HCT116 (cell line): ENCODE measurements around the gene NEDD4L. TPM values are rescaled to one million over a fixed set of nuclear protein-coding genes. Genes with fewer than 3 reads are reported as not detected.

Experiments
- ATAC-seq: fragments of 200-7000 bp; cut with Tn5 transposase; 2 replicates; pipeline ENCODE4 v1.9.1; 2020; ENCODE audit warnings: mild to moderate bottlenecking, moderate library complexity
- BruUV-seq: library from RNA; stranded (reverse); fragments of 400-500 nt; replicated peaks from 2 replicates; lab custom pipeline; 2021; lab: Mats Ljungman, UMichigan
- CTCF ChIA-PET: fragments of 300-600 bp; sonication (Branson Sonifier 250); formaldehyde crosslinking; loops from one replicate; lab custom pipeline; 2021; ENCODE audit warnings: antibody characterized with exemption; lab: Charles Lee
- POLR2A ChIA-PET: fragments of 300-600, 350-600 bp; sonication (Branson Sonifier 250); formaldehyde crosslinking; loops from one replicate; lab custom pipeline; 2021; ENCODE audit warnings: antibody characterized with exemption; lab: Charles Lee
- RAD21 ChIA-PET, 2 experiments: fragments of 300-600 bp; sonication (Branson Sonifier 250); formaldehyde crosslinking; loops; one replicate each; lab custom pipeline; 2023; ENCODE audit warnings: low total read pairs in 2 of 2; ENCODE audit not compliant: uncharacterized antibody in 2 of 2, unreplicated experiment in 2 of 2, low non-redundant PET in 1 of 2; lab: Charles Lee
- DNase-seq: peaks from one replicate; pipeline ENCODE4 v3.0.0-alpha.2; 2010; ENCODE audit warnings: low read depth, low spot score
- H2AFZ ChIP-seq: fragments of 200-600 bp; shearing (Covaris generic), sonication (generic); 2 replicates; pipeline ENCODE4 v1.6.1; 2017; ENCODE audit warnings: low read depth, mixed run types, mixed read lengths, antibody characterized with exemption, low read length; ENCODE audit not compliant: poor library complexity, severe bottlenecking
- H3K27ac ChIP-seq: 2 replicates; pipeline ENCODE4 v1.5.1; 2012; ENCODE audit warnings: low read depth, low read length
- H3K27me3 ChIP-seq: fragments of 200-600 bp; sonication (generic); 2 replicates; pipeline ENCODE4 v1.6.1; 2016; ENCODE audit warnings: mixed run types, low read length, mixed read lengths; ENCODE audit not compliant: insufficient read depth
- H3K36me3 ChIP-seq, 2 experiments: fragments of 200-500 bp in 1 of 2; fragments of 200-600 bp in 1 of 2; sonication (Bioruptor generic) in 1 of 2; sonication (generic) in 1 of 2; 2 replicates each; pipeline versions ENCODE4 v1.5.1 to v1.6.1; 2014 to 2016; ENCODE audit warnings: low read length in 2 of 2, inconsistent platforms in 1 of 2, mixed read lengths in 1 of 2, mixed run types in 1 of 2; ENCODE audit not compliant: insufficient read depth in 2 of 2, control insufficient read depth in 1 of 2
- H3K4me1 ChIP-seq, 2 experiments: fragments of 200-600 bp in 1 of 2; sonication (generic) in 1 of 2; 2 replicates each; pipeline versions ENCODE4 v1.5.1 to v1.6.1; 2012 to 2017; ENCODE audit warnings: low read length in 2 of 2, inconsistent platforms in 1 of 2, mild to moderate bottlenecking in 1 of 2, mixed read lengths in 1 of 2, mixed run types in 1 of 2, moderate library complexity in 1 of 2; ENCODE audit not compliant: insufficient read depth in 2 of 2, control insufficient read depth in 1 of 2
- H3K4me2 ChIP-seq: fragments of 200-600 bp; sonication (generic); 2 replicates; pipeline ENCODE4 v1.6.1; 2017; ENCODE audit warnings: mixed run types, low read length, mixed read lengths
- H3K4me3 ChIP-seq, 2 experiments: fragments of 200-600 bp in 1 of 2; sonication (generic) in 1 of 2; replicated peaks in 1 of 2; 2 replicates each; pipeline ENCODE4 v1.5.1; 2011 to 2016; ENCODE audit warnings: low read length in 2 of 2, control low read depth in 1 of 2, low read depth in 1 of 2, mild to moderate bottlenecking in 1 of 2, mixed read lengths in 1 of 2, mixed run types in 1 of 2
- H3K79me2 ChIP-seq: fragments of 200-600 bp; sonication (generic); 2 replicates; pipeline ENCODE4 v1.6.1; 2017; ENCODE audit warnings: mild to moderate bottlenecking, mixed run types, low read length, moderate library complexity, mixed read lengths; ENCODE audit not compliant: insufficient read depth
- H3K9ac ChIP-seq: fragments of 200-600 bp; sonication (generic); 2 replicates; pipeline ENCODE4 v1.6.1; 2016; ENCODE audit warnings: low read length, mixed read lengths
- H3K9me2 ChIP-seq: fragments of 200-600 bp; sonication (generic), shearing (Covaris generic); 2 replicates; pipeline ENCODE4 v1.6.1; 2017; ENCODE audit warnings: mixed run types, mild to moderate bottlenecking, moderate library complexity; ENCODE audit not compliant: insufficient read depth
- H3K9me3 ChIP-seq, 2 experiments: fragments of 200-500 bp in 1 of 2; fragments of 200-600 bp in 1 of 2; sonication (Bioruptor generic) in 1 of 2; sonication (generic) in 1 of 2; 2 replicates each; pipeline ENCODE4 v1.6.1; 2014 to 2017; ENCODE audit warnings: low read length in 2 of 2, mixed read lengths in 2 of 2, inconsistent platforms in 1 of 2, low read depth in 1 of 2, mild to moderate bottlenecking in 1 of 2, mixed run types in 1 of 2, moderate library complexity in 1 of 2; ENCODE audit not compliant: control insufficient read depth in 1 of 2, insufficient read depth in 1 of 2
- H4K20me1 ChIP-seq: fragments of 200-600 bp; sonication (generic), shearing (Covaris generic); 2 replicates; pipeline ENCODE4 v1.6.1; 2017; ENCODE audit warnings: mixed run types, mild to moderate bottlenecking, moderate library complexity; ENCODE audit not compliant: insufficient read depth
- CBX3 ChIP-seq: IDR thresholded peaks from 2 replicates; pipeline ENCODE4 v1.6.1; 2012; ENCODE audit warnings: low read depth
- EGR1 ChIP-seq: IDR thresholded peaks from 2 replicates; pipeline ENCODE4 v1.6.1; 2012; ENCODE audit warnings: low read depth
- ELF1 ChIP-seq: IDR thresholded peaks from 2 replicates; pipeline ENCODE4 v1.6.1; 2012; ENCODE audit warnings: low read depth, borderline replicate concordance
- JUND ChIP-seq: IDR thresholded peaks from 2 replicates; pipeline ENCODE4 v1.6.1; 2012
- POLR2A ChIP-seq: IDR thresholded peaks from 2 replicates; pipeline ENCODE4 v1.7.0; 2011; ENCODE audit warnings: borderline replicate concordance; ENCODE audit not compliant: insufficient read depth, insufficient read length; ENCODE audit errors: extremely low read depth
- POLR2AphosphoS5 ChIP-seq: IDR thresholded peaks from 2 replicates; pipeline ENCODE4 v1.6.1; 2011; ENCODE audit warnings: mild to moderate bottlenecking, low read depth, low read length, moderate library complexity
- SIN3A ChIP-seq: IDR thresholded peaks from 2 replicates; pipeline ENCODE4 v1.6.1; 2012; ENCODE audit warnings: low read depth
- SRF ChIP-seq: IDR thresholded peaks from 2 replicates; pipeline ENCODE4 v1.6.1; 2012; ENCODE audit warnings: low read depth
- YY1 ChIP-seq: IDR thresholded peaks from 2 replicates; pipeline ENCODE4 v1.6.1; 2011; ENCODE audit warnings: low read length, low read depth, moderate library complexity, mild to moderate bottlenecking; ENCODE audit not compliant: insufficient replicate concordance; ENCODE audit errors: extremely low read depth
- ZNF274 ChIP-seq: fragments of 200-500 bp; sonication (Bioruptor generic); IDR thresholded peaks from 2 replicates; pipeline ENCODE4 v1.6.1; 2014; ENCODE audit warnings: mild to moderate bottlenecking, low read depth, low read length, inconsistent platforms
- intact Hi-C: fragments of 100-400 bp; cut with micrococcal nuclease; formaldehyde crosslinking; loops from 2 replicates; pipeline ENCODE4 v1.10.0; 2022
- total RNA-seq: library from RNA; stranded (reverse); gene quantifications from one replicate; pipeline ENCODE4 v1.2.1, GENCODE V29; 2021; ENCODE audit not compliant: unreplicated experiment
- TF ChIP-seq, protein P1 (sequence below): IDR thresholded peaks from 2 replicates; pipeline ENCODE4 v1.6.1; 2012
- TF ChIP-seq, protein P2 (sequence below): IDR thresholded peaks from 2 replicates; pipeline ENCODE4 v1.6.1; 2011; ENCODE audit warnings: mild to moderate bottlenecking, low read length, moderate library complexity; ENCODE audit not compliant: insufficient replicate concordance; ENCODE audit errors: extremely low read depth
- TF ChIP-seq, protein P3 (sequence below), 3 experiments: fragments of 200-600 bp in 1 of 3; sonication (generic) in 1 of 3; IDR thresholded peaks in 2 of 3; conservative IDR thresholded peaks in 1 of 3; 2 replicates each; pipeline ENCODE4 v1.5.1; 2012 to 2017; ENCODE audit warnings: low read depth in 2 of 3, low read length in 2 of 3, antibody characterized with exemption in 1 of 3, borderline replicate concordance in 1 of 3, control low read depth in 1 of 3, mild to moderate bottlenecking in 1 of 3, mixed read lengths in 1 of 3, mixed run types in 1 of 3, moderate library complexity in 1 of 3; ENCODE audit not compliant: insufficient read depth in 1 of 3
- TF ChIP-seq, protein P4 (sequence below): IDR thresholded peaks from 2 replicates; pipeline ENCODE4 v1.6.1; 2012; ENCODE audit warnings: low read depth
- TF ChIP-seq, protein P5 (sequence below): IDR thresholded peaks from 2 replicates; pipeline ENCODE4 v1.6.1; 2012

NEDD4L gene
- total RNA-seq, 1 experiment from 2014 or later = 41.5 TPM

DNA sequence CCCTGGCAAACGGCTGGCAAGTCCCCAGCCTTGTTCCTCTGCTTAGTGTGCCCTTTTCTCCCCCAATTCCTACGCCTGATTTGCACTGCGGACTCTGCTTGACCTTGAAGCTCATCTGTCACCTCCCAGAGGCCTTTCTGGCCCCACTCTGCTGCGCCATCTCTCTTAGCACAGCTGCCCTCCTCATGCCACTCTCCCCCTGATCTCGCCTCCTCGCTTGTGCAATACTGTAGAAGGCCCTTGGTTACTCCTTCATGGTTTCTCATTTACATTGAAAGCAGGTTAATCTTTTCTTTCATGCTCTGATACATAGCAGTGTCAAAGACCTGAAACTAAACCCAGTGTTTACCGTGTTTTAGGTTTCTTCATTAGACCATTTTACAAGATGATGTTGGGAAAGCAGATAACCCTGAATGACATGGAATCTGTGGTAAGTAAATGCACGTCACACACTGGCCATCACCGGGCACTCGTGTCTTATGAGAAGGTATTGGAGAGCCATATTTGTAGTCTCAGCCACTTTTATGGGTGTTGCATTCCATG, 326.1 kb downstream of the NEDD4L start:
- CTCF ChIA-PET = no interaction called here
- POLR2A ChIA-PET = no interaction called here
- Histone ChIP-seq H3K36me3 (peaks cover 0 to 5% of the 10 kb centered on the region in 2 experiments; a peak in 1 of 4 replicates), H4K20me1 (no peaks in the 10 kb centered on the region), H3K9me2 (no peaks in the 10 kb centered on the region), H3K27ac (no peak overlapping the region), H3K9me3 (no peaks in the 10 kb centered on the region), H3K4me2 (no peak overlapping the region), H3K4me1 (no peaks in the 10 kb centered on the region), H2AFZ (no peak overlapping the region), H3K27me3 (no peaks in the 10 kb centered on the region), H3K9ac (no peak overlapping the region), H3K4me3 (no peak overlapping the region)
- BruUV-seq = no TSS peak
- RAD21 ChIA-PET = no interaction called here
- intact Hi-C loops = no loop called here
- ATAC-seq = no peak
- TF ChIP-seq POLR2A (no peak), YY1 (no peak), JUND (no peak), SIN3A (no peak), POLR2AphosphoS5 (no peak), EGR1 (no peak), ELF1 (no peak), ZNF274 (no peak), CBX3 (no peak), SRF (no peak)
- TF ChIP-seq, protein P1, sequence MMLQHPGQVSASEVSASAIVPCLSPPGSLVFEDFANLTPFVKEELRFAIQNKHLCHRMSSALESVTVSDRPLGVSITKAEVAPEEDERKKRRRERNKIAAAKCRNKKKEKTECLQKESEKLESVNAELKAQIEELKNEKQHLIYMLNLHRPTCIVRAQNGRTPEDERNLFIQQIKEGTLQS = no peak
- TF ChIP-seq, protein P2, sequence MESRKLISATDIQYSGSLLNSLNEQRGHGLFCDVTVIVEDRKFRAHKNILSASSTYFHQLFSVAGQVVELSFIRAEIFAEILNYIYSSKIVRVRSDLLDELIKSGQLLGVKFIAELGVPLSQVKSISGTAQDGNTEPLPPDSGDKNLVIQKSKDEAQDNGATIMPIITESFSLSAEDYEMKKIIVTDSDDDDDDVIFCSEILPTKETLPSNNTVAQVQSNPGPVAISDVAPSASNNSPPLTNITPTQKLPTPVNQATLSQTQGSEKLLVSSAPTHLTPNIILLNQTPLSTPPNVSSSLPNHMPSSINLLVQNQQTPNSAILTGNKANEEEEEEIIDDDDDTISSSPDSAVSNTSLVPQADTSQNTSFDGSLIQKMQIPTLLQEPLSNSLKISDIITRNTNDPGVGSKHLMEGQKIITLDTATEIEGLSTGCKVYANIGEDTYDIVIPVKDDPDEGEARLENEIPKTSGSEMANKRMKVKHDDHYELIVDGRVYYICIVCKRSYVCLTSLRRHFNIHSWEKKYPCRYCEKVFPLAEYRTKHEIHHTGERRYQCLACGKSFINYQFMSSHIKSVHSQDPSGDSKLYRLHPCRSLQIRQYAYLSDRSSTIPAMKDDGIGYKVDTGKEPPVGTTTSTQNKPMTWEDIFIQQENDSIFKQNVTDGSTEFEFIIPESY = no peak
- TF ChIP-seq, protein P3, sequence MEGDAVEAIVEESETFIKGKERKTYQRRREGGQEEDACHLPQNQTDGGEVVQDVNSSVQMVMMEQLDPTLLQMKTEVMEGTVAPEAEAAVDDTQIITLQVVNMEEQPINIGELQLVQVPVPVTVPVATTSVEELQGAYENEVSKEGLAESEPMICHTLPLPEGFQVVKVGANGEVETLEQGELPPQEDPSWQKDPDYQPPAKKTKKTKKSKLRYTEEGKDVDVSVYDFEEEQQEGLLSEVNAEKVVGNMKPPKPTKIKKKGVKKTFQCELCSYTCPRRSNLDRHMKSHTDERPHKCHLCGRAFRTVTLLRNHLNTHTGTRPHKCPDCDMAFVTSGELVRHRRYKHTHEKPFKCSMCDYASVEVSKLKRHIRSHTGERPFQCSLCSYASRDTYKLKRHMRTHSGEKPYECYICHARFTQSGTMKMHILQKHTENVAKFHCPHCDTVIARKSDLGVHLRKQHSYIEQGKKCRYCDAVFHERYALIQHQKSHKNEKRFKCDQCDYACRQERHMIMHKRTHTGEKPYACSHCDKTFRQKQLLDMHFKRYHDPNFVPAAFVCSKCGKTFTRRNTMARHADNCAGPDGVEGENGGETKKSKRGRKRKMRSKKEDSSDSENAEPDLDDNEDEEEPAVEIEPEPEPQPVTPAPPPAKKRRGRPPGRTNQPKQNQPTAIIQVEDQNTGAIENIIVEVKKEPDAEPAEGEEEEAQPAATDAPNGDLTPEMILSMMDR (IDR thresholded peaks at IDR 0.05 in 2 of 3, conservative IDR thresholded peaks at IDR 0.05 in 1 of 3; ENCODE audit: borderline replicate concordance in 1 of 3, insufficient read depth in 1 of 3, low read depth in 2 of 3, low read length in 2 of 3) = no peak
- TF ChIP-seq, protein P4, sequence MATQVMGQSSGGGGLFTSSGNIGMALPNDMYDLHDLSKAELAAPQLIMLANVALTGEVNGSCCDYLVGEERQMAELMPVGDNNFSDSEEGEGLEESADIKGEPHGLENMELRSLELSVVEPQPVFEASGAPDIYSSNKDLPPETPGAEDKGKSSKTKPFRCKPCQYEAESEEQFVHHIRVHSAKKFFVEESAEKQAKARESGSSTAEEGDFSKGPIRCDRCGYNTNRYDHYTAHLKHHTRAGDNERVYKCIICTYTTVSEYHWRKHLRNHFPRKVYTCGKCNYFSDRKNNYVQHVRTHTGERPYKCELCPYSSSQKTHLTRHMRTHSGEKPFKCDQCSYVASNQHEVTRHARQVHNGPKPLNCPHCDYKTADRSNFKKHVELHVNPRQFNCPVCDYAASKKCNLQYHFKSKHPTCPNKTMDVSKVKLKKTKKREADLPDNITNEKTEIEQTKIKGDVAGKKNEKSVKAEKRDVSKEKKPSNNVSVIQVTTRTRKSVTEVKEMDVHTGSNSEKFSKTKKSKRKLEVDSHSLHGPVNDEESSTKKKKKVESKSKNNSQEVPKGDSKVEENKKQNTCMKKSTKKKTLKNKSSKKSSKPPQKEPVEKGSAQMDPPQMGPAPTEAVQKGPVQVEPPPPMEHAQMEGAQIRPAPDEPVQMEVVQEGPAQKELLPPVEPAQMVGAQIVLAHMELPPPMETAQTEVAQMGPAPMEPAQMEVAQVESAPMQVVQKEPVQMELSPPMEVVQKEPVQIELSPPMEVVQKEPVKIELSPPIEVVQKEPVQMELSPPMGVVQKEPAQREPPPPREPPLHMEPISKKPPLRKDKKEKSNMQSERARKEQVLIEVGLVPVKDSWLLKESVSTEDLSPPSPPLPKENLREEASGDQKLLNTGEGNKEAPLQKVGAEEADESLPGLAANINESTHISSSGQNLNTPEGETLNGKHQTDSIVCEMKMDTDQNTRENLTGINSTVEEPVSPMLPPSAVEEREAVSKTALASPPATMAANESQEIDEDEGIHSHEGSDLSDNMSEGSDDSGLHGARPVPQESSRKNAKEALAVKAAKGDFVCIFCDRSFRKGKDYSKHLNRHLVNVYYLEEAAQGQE = no peak
- TF ChIP-seq, protein P5, sequence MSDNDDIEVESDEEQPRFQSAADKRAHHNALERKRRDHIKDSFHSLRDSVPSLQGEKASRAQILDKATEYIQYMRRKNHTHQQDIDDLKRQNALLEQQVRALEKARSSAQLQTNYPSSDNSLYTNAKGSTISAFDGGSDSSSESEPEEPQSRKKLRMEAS = no peak
- TF ChIP-seq, all 23 proteins: peak for 0
- no peak for DNase-seq
- H3K79me2 ChIP-seq = no peaks in the 10 kb centered on the region
